ENCODE results near the gene KNDC1. TPM values are rescaled to one million over a fixed set of nuclear protein-coding genes. Genes with fewer than 3 reads are reported as not detected.
"Not testable (repeated sequence)": the region's sequence is repeated elsewhere in the genome, so short reads cannot be mapped to it uniquely, and the experiment has no call there.

KNDC1 gene
- total RNA-seq, 1 donor: 5.6 TPM

GRCh38 chr10:133135116-133135465, 24.9 kb upstream of the KNDC1 start:
- no peak overlapping the region for H3K4me3 ChIP-seq (ENCODE audit: low read depth, low read length)
- no peak for DNase-seq (ENCODE audit: low read depth)
- TF ChIP-seq CTCF (IDR thresholded peaks at IDR 0.05; ENCODE audit: insufficient read depth, low read depth, low read length): no peak

- not testable (repeated sequence) for H3K4me3 ChIP-seq (ENCODE audit: low read depth, low read length); DNase-seq (ENCODE audit: low read depth)
These were observed 22.4 kb upstream of the KNDC1 start for GRCh38 chr10:133137486-133138145.

- no peak overlapping the region for H3K4me3 ChIP-seq (ENCODE audit: low read depth, low read length)
- no peak for TF ChIP-seq CTCF (IDR thresholded peaks at IDR 0.05; ENCODE audit: insufficient read depth, low read depth, low read length)
- no peak for DNase-seq (ENCODE audit: low read depth)
These were observed 20.4 kb upstream of the KNDC1 start for GRCh38 chr10:133139551-133140065.

GRCh38 chr10:133140417-133141143, 19.4 kb upstream of the KNDC1 start:
- TF ChIP-seq CTCF (IDR thresholded peaks at IDR 0.05; ENCODE audit: insufficient read depth, low read depth, low read length): no peak
- no peak for DNase-seq (ENCODE audit: low read depth)
- no peak overlapping the region for H3K4me3 ChIP-seq (ENCODE audit: low read depth, low read length)

- DNase-seq (ENCODE audit: low read depth): no peak
- no peak overlapping the region for H3K4me3 ChIP-seq (ENCODE audit: low read depth, low read length)
- TF ChIP-seq CTCF (IDR thresholded peaks at IDR 0.05; ENCODE audit: insufficient read depth, low read depth, low read length): no peak
These were observed 18.7 kb upstream of the KNDC1 start for GRCh38 chr10:133141144-133141957.

- TF ChIP-seq CTCF (IDR thresholded peaks at IDR 0.05; ENCODE audit: insufficient read depth, low read depth, low read length): no peak
- DNase-seq (ENCODE audit: low read depth): no peak
- H3K4me3 ChIP-seq (ENCODE audit: low read depth, low read length): no peak overlapping the region
These were observed 18.1 kb upstream of the KNDC1 start for GRCh38 chr10:133141958-133142340.
